IPS DF 4.7 (cell line): ENCODE data around the gene RBMS1.
"Not testable (repeated sequence)": the region's sequence is repeated elsewhere in the genome, so short reads cannot be mapped to it uniquely, and the experiment has no call there.

Experiments used
- DNase-seq: peaks from one replicate; pipeline ENCODE4 v3.0.0-alpha.2; 2013; ENCODE audit warnings: low spot score; ENCODE audit errors: extremely low read depth

Gene RBMS1

GRCh38 chr2:160384791-160385190 is 108.8 kb downstream of the RBMS1 start:
- DNase-seq: no peak

GRCh38 chr2:160381425-160381951 is 112.1 kb downstream of the RBMS1 start:
- DNase-seq: no peak

- DNase-seq: no peak
Observed at GRCh38 chr2:160380611-160381010, 113.0 kb downstream of the RBMS1 start.

DNA sequence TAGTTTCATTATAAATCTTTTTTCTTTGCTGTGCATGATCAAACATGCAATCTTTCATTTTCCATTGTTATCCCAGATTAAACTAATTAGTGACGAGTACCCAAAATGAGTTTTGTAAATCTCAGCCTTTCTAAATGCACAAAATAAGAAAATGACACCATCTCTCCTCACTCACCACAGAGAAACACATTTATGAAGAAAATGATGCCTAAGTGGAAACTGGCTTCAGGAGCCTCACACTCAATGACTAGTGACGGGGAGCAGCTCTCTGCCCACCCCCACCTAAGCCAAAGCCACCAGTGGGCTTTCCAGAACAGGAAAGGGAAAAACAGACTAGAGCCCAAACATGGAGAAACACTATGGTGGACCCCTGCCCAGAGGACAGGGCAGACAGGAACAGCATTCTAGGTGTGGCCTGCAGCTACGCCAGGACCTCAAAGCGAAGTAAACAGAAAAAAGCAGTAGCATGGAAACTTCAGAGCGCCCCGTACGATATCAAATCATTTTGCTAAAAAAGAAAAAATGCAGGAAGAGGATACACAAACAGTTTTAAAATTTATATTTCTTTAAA is 113.5 kb downstream of the RBMS1 start:
- DNase-seq: no peak

GRCh38 chr2:160379399-160379798 is 114.2 kb downstream of the RBMS1 start:
- DNase-seq: no peak

DNA sequence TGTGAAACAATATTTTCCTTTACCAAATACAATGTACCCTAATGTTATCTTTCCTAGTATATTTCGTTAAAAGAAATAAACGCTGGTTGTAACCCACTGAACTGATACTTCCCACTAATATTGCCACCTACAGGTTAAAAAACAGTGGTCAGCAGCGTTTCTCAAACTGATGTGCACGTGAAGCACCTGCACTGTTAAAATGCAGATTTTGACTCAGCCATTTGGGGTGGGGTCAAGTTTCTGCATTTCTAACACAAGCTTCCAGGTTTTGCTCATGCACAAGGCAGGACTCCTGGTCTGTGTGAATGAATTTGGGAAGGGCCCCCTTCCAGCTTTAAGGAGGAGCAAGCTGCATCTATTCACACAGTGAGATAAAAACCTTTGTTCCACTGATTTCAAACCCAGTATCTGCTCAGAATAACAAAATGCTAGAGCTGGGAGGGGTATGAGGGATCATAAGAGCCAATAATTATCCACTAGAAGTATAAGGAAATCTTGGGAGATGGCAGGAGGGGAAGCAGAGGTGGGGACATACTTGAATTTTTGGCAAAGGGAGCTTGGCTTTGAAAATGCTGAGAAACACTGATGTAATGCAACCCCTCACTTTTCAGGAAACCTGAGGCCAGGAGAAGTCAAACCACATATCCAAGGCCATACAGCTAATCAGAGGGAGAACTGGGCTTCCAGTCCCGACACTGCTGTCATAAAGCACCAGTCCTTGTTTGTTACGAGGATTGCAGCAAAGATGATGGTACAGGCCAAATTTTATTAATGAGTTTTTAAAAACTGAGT is 116.2 kb downstream of the RBMS1 start:
- DNase-seq: no peak

- DNase-seq: no peak
Observed at GRCh38 chr2:160376576-160376975, 117.0 kb downstream of the RBMS1 start.

DNA sequence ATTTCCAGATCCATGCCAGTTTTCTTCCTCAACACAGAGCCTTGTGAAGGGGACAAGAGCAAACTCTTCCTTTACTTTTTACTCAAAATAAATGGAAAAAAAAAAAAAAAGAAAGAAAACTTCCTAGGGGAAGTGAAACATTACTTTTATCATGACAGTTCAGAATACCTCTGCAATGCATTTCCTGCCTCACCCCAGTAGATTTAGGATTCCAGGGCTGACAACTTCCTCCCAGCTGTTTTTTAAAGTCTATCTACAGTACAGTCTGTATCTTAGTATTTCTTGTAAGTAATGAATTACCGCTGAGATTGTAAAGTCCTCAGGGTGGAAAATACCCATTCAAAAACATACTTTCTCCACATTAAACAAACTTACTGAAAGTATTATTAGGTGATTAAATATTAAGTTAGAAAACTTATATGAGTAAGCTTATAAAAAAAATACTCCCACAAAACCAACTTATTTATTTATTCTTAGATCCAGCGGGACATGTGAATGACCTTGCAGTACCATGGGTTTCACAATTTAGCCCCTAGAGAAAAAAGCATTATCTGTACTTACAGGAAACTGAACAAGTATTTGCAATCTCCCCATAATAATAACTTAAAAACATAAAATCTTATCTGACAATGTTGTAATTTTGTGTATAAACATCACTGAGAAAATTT is 117.7 kb downstream of the RBMS1 start:
- DNase-seq: no peak

DNA sequence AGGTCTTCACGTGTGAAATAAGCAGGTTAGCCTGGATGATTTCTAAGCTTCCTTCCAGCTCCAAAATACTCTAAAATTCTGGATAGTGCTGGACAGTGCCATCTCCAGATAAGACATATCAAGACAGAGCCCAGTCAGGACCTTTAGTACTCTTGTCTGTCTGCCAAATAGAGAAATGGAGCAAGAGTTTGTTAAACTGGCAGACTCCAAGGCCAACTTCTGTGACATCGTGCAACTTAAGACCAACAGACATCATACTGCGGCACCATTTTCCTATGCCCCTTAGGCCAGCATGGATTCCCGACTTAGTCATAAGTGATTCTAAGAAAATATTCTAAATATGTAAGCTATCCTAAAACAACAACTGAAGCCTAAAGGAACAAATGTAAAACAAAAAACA is 118.6 kb downstream of the RBMS1 start:
- no peak for DNase-seq

DNA sequence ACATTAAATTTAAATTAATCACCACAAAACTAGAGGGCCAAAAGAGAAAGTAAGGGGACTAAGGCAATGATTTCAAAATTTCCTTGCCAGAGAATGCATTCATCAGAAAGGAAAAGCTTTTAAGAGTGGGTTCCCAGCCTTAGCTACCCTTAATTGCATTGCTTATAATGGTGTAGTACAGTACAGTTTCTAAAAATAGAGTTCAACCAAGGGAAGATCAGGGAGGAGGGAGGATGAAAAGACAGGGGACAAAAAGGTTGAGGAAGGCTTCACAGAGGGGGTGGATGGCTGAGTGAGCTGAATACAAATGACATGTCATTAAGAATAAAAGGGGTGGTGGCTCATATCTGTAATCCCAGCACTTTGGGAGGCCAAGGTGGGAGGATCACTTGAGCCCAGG is 119.9 kb downstream of the RBMS1 start:
- no peak for DNase-seq

GRCh38 chr2:160373263-160373662 is 120.3 kb downstream of the RBMS1 start:
- DNase-seq: no peak

DNA sequence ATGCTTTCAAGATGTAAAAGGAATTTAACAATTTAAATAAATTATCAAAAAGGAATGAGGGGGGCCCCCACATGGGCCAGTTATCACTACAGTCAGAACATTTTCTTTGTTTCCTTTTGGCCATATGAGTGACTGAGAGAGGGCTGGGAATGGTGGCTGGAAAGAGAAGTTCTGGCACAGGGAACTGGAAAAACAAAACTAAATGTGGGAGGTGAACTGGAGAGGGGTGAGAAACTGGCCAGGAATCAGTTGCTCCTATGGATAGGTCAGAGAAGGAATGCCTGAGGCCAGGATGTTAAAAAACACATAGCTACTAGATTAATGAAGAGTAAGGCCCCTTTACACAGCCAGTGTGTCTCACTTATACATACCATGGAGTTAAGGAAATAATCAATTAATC is 121.0 kb downstream of the RBMS1 start:
- DNase-seq: no peak

DNA sequence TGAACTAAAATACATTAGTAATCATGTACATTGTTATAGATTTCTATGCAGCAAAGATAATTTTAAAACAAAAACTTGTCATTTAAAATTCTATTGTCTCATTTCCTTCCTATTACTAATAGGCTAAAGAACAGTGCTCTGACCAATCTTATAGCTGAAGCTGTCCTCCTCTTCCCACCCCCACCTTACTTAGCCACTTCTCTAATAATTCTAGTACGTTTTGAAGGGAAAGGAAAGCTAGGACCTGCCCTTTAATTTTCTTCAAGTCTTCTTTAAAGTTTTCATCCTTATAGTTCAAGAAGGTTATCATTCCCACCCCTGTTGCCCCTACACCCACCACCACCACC is 121.6 kb downstream of the RBMS1 start:
- DNase-seq: no peak

- no peak for DNase-seq
Observed at GRCh38 chr2:160371251-160372009, 122.2 kb downstream of the RBMS1 start.

DNA sequence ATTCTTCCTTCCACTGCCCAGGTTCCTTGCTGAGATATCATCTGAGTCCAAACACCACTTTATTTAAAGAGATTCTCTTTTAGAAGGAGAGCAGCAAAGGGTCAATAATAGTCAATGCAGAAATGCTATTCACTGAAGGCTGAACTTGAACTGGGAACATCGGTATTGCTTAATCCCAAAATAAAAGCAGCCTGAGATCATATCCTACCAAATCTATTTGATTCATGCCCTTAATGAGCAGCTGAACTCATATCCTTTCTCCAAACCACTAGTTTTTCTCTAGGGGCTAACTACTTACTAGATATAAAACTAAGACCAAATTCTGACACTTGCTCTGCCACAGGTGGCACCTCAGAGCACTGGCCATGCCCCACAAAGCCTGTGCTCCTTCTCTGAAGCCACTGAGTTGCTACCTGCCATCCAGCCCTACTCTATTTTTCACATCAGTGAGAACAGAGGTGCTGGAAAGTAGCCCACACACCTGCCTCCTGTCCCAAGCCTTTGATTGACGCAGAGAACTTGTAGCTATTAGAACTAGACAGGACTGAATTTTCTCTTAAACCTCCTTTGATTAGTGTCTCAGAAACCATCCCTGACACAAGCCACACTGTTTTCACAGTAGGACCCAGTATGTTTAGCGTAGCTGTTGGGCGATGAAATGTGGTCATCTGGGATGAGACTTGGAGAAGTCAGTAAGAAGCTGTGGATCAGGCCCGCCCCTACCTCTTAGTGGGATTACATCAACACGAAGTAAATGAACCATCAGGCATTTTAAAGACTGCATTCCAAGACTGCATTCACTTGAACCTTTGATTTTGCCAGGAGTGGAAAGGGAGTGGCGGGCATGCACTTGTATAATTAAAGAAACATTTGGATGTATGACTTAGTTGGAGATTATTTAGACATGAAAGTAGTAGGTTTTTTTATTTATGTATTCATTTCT is 124.3 kb downstream of the RBMS1 start:
- DNase-seq: no peak

- DNase-seq: no peak
Observed at GRCh38 chr2:160367887-160368286, 125.7 kb downstream of the RBMS1 start.

DNA sequence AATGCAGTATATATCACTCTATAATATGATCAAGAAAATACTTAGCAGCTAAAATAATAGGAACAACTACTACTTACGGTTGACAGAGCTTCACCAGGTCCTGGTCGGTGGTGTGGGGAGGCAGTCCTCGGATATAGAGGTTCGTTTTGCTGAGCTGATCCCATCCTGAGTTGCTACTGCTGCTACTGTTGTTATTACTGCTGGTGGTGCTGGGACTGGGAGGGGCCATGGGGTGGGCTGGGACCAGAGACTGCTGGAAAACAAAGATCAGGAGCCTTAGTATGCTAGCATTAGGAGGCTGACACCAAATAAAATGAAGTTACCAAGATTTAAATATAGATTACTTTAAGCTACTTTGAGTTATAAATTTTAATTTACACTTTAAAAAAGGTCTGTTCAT is 126.5 kb downstream of the RBMS1 start:
- not testable (repeated sequence) for DNase-seq

GRCh38 chr2:160366474-160366873 is 127.1 kb downstream of the RBMS1 start:
- no peak for DNase-seq

GRCh38 chr2:160365716-160366367 is 127.8 kb downstream of the RBMS1 start:
- DNase-seq: no peak

GRCh38 chr2:160364364-160364763 is 129.2 kb downstream of the RBMS1 start:
- DNase-seq: no peak
